Esophagus muscularis mucosa (tissue), 3 donors: ENCODE measurements around the gene CERCAM.

Experiments
- POLR2A ChIP-seq: fragments of 450-650 bp; IDR thresholded peaks from one replicate; pipeline ENCODE4 v1.6.1; 2017; ENCODE audit warnings: antibody characterized with exemption, moderate library complexity, mild to moderate bottlenecking, low read depth
- POLR2AphosphoS5 ChIP-seq, 2 donors: sonication (generic); formaldehyde crosslinking; IDR thresholded peaks; one replicate each; pipeline ENCODE4 v1.6.1; 2017; ENCODE audit warnings: antibody characterized with exemption in 2 of 2
- TF ChIP-seq, protein P1 (sequence below), 3 experiments: fragments of 200-600 bp in 2 of 3; fragments of 450-650 bp in 1 of 3; sonication (generic) in 2 of 3; IDR thresholded peaks; one replicate each; pipeline ENCODE4 v1.5.1; 2017 to 2019; ENCODE audit warnings: antibody characterized with exemption in 3 of 3, mild to moderate bottlenecking in 2 of 3, moderate library complexity in 1 of 3

DNA sequence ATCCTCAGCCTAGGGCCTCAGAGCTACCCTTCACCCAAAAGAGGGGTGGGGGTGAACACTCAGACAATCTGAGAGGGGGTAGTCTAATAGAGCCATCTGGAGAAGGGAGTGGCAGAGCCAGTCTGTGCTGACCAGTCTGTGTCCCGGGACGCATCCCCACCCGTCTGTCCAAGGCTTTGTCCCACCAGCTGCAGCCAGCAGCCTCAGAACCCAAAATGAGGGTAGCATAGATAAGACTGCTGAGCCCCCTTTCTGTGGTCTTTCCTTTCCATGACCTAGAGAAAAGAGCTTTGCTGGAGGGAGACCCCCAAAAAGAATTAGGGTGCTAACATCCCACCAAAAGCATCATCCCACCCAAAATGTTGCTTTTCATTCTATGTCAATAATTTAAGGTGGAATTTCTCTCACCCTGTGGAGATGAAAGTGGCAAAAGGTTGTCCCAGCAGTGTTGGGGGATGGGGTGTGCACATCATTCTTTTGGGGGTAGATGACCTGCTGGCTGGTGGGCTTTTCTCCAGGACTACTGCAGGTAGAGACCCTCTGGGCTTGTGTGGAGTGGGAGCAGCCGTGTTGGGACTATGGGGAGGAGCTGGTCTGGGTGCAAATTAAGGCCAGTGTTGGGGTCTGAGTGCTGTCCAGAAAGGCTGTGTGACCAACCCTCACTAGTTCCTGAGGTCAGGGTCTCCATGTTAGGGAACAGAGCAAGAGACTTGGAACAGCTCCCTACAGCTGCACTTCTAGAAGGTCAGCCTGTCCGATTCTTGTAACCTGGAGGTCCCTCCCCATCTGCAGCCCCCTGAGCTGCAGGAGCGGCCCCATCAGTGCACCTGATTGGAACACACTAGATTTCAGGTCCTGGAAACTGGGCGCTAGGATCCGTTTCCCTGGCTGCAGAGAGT lies 29.6 kb upstream of the CERCAM start:
- TF ChIP-seq POLR2A, result no peak
- TF ChIP-seq, protein P1, sequence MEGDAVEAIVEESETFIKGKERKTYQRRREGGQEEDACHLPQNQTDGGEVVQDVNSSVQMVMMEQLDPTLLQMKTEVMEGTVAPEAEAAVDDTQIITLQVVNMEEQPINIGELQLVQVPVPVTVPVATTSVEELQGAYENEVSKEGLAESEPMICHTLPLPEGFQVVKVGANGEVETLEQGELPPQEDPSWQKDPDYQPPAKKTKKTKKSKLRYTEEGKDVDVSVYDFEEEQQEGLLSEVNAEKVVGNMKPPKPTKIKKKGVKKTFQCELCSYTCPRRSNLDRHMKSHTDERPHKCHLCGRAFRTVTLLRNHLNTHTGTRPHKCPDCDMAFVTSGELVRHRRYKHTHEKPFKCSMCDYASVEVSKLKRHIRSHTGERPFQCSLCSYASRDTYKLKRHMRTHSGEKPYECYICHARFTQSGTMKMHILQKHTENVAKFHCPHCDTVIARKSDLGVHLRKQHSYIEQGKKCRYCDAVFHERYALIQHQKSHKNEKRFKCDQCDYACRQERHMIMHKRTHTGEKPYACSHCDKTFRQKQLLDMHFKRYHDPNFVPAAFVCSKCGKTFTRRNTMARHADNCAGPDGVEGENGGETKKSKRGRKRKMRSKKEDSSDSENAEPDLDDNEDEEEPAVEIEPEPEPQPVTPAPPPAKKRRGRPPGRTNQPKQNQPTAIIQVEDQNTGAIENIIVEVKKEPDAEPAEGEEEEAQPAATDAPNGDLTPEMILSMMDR (IDR thresholded peaks at IDR 0.05), result no peak
- TF ChIP-seq POLR2AphosphoS5 (IDR thresholded peaks at IDR 0.05), result no peak
